D721Med (cell line): ENCODE measurements around the gene ABCA12.
A peak's percentile ranks its signal among the peaks of the same experiment; 100 is the strongest.

Experiments used
- DNase-seq: peaks from one replicate; pipeline ENCODE4 v3.0.0; 2011; ENCODE audit warnings: low spot score; ENCODE audit not compliant: insufficient read length
- FAIRE-seq: peaks from 2 replicates; lab custom pipeline; 2011; peaks lifted over from hg19 to GRCh38; lab: Jason Lieb, UNC
- TF ChIP-seq, protein P1 (sequence below): IDR thresholded peaks from 2 replicates; pipeline ENCODE4 v1.5.1; 2012; ENCODE audit warnings: mild to moderate bottlenecking, control low read depth; ENCODE audit not compliant: insufficient read depth; ENCODE audit errors: missing control alignments

Gene ABCA12

DNA sequence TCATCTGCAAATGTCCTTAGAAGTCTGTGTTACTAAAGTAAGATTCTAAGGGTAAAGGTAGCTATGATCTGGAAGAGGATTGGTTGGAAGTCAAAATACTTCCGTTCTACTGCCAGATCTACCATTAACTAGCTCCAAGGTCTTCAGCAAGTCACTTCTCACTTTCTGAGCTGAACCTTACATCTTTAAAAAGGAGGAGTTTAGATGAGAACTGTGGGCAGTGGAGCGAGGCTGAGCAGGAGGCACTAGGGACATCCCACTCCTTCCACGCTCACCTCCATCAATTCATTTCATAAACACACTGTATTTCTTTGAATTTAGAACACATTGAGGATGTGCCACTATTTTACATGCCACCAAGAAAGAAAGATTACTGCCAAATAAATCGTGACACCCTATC lies 143.0 kb downstream of the ABCA12 start:
- DNase-seq (no peak), FAIRE-seq (no peak)
- TF ChIP-seq, protein P1, sequence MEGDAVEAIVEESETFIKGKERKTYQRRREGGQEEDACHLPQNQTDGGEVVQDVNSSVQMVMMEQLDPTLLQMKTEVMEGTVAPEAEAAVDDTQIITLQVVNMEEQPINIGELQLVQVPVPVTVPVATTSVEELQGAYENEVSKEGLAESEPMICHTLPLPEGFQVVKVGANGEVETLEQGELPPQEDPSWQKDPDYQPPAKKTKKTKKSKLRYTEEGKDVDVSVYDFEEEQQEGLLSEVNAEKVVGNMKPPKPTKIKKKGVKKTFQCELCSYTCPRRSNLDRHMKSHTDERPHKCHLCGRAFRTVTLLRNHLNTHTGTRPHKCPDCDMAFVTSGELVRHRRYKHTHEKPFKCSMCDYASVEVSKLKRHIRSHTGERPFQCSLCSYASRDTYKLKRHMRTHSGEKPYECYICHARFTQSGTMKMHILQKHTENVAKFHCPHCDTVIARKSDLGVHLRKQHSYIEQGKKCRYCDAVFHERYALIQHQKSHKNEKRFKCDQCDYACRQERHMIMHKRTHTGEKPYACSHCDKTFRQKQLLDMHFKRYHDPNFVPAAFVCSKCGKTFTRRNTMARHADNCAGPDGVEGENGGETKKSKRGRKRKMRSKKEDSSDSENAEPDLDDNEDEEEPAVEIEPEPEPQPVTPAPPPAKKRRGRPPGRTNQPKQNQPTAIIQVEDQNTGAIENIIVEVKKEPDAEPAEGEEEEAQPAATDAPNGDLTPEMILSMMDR = no peak

DNA sequence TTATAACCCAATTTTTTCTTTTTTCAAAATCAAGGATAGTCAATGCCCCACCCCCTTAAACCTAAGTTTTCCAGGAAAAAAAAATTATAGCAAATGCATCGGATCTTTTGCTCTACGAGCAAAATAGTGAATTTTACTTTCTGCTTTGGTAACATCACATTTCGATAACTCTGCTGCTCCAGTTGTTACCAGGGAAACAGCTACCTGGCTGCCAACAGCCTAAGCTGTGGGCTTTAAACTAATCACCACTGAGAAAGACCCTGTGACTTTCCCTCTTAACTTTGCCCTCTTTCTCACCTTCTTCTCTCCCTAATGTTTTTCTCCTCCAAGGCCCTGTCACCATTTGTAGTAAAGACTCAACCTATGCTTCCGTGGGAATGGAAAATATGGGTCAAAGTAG lies 145.5 kb downstream of the ABCA12 start:
- DNase-seq (no peak), FAIRE-seq (no peak)
- TF ChIP-seq, protein P1 = no peak

DNA sequence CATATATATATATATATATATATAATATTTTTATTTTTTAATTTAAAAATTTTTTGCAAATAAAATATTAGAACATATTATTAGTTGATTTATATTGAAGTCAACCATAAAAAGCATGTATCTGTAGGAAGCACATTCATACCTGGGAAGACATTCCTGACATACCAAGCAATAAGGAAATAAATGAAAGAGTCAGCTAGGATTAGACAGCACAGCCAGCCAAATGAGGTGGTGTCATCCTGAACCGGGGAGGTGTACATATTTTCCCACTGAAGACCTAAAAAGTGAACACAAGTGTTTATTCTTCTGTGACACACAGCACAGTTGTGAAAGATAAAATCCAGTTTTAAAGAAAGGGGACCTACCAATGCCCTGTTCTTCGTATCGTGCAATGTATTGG lies 149.2 kb downstream of the ABCA12 start:
- no peak for FAIRE-seq
- TF ChIP-seq, protein P1 = no peak

DNA sequence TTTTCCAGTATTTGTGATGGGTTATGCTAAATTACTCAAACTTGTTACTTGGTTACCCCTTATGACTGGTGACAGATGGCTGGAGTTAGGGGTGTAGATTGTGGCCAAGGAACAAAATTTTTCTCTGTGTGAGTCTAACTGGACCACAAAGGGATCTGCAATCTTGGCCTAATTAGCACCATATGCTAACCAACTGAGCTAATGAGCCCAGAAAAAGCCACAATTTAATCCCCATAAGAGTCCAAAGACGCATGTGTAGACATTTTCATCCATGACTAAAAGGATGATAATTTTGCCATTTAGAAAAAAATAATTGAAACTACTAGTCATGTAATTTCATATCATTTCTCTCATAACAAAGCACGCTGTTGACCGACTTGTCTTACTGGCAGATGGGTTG lies 151.2 kb downstream of the ABCA12 start:
- TF ChIP-seq, protein P1 = no peak
- no peak for FAIRE-seq
- DNase-seq = no peak

More for the DNA sequence above, 149.2 kb downstream of the ABCA12 start:
- DNase-seq = no peak

DNA sequence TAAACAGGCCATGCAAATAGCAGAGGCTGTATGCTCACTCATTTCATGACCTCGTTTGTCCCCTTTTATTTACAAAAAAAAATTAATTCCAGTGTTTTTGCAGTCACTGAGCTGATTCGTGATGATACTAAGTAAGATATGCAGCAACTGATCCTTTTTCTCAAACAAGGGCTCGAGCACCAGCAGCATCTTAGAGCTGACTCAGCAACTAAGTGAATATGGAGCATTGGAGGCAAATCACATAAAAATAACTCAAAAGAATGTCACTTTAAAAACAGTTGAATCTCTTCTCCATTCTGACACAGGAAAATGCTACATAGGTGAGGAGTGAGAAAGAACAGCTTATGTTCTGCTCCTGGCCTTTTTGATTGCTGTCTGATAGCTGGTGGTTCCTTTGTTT lies 152.8 kb downstream of the ABCA12 start:
- DNase-seq (no peak), FAIRE-seq (no peak)
- TF ChIP-seq, protein P1 = no peak

DNA sequence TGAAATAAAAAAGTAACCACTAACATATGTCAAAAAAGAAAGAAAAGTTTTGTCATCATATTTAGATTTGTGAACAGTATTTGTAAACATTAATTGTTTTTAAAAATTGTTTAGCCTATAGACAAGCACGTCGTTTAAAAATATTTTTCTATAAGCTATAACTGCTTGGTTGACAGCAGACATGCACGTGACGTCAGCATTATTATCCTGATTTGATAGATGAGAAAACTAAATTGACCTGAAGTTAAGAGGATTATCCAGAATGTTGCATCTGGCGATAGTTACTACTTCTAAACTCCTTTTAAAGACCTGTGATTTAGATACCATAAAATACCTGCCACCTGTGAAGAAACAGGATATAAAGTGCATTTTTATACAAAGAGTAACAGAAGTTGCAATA lies 172.0 kb downstream of the ABCA12 start:
- TF ChIP-seq, protein P1 = no peak
- FAIRE-seq (peak; percentile 97), DNase-seq (no peak)

DNA sequence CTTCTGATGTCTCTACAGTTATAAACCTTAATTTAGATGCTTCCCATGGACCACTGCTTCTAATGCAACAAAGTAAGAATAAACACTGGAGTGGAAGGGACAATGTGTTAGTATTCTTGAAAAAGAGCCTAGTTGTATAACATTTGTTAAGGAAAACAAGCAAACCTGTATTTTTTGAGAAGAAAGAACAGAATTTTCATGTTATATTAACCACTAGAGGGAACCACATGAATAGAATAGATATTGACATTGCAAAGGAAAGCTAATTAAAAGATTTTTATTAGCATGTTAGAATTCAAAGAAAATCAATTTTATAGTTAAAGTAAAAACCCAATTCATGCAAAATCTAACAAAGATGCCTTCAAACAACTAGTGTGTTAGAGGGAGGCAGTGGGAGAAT lies 177.7 kb downstream of the ABCA12 start:
- TF ChIP-seq, protein P1 = peak; percentile 42
- DNase-seq = no peak
- no peak for FAIRE-seq
